GM21390 (cell line): ENCODE measurements around the gene ZNF213.
"Not testable (repeated sequence)": the region's sequence is repeated elsewhere in the genome, so short reads cannot be mapped to it uniquely, and the experiment has no call there.

Experiments used
- ATAC-seq: cut with Tn5 transposase; IDR thresholded peaks from one replicate; pipeline ENCODE4 v1.9.1; 2021; ENCODE audit not compliant: unreplicated experiment

ZNF213 gene

DNA sequence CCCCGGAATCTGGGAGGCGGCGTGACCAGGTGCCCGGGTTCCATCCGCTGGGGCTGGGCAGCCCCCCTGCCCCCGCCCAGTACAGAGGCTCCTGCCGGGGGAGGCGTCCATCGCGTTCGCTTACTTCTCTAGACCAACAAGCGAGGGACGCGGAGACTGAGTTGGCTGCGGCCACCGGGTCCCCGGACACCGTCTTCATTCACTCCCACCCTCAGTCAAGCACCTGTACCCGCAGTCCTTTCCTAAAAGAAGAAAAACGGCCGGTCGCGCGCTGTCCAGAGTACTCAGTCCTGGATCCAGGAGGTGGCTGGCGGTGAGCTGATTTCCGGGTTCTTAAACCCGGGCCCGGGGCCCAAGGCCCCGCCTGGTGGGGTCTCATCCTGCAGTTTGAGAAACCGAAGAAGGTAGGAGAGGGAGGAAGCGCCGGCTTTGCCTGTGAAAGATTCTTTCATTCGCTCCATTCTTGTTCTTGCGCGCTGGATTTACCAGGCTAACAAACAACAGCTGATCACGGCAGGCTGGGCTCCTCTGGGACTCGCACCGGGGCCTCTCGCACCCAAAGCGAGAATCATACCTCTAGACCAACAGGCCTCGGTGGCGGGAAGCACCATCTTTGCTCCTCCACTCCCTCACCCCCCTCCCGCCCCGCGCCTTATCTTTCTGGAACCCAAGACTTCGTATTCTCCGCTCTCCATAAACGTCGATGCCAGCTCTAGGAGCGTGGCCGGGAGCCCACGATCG, 35.8 kb downstream of the ZNF213 start:
- no peak for ATAC-seq

DNA sequence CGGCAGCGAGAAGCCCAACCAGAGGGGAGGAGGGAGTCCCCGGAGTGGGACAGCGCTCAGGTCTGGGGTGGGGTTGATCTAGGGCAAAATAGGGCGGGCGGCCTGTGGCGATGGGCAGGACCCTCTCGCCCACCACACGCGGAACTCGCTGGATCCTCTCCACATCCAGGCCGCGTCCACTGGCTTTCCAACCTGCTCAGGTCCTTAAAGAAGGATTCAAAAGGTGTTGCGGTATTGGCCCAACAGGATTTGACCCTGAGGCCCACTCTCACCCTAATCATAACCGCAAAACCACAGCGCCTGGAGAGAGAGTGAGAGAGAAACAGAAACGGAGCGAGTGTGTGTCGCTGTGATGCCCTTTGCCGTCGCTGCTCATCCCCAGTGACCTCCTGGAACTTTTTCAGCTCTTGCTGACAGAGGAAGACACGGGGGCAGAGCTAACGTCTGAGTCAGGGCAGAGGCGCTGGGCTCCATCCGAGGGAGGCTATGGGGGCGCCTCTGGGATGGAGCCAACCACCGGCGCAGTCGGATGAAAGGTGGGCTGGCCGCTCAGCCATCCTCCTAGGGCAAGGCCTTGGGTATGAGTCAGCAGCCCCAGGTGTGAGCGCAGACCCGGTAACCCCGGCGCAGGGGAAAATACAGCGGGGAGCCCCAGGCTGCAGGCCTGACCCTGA, 36.5 kb downstream of the ZNF213 start:
- ATAC-seq, result no peak

GRCh38 chr16:3171855-3172593, 37.2 kb downstream of the ZNF213 start:
- no peak for ATAC-seq

DNA sequence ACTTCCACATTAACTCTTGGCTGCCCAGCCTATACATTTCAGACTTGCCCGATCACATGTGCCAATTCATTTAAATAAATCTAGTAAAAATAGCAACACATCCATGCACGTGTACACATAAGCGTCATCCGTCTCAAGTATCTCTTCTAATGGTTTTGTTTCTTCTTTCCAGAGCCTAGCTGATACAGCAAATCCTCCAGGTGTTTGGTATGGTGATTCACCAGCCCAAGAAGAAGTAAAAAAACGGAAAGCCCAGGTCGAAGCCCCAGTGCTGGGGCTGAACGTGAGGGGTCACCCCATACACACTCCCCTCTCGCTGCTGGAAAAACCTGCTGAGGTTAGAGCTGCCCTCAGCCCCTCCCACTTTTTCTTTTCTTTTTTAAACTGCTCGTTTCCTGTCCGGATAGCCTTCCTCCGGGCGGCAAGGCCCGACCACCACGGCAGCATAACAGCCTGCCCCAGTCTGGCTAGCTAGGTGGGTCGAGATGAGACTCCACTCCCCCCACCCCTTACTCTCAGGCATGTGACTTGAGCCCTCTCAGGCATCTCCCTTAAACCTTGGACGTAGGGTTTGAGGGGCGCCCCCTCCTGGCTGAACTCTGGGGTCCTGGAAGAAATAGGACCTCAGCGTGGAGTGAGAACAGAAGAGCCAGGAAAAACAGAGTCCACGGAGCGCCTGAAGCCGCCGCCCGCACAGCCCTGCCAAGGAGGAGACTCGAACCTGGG, 39.2 kb downstream of the ZNF213 start:
- no peak for ATAC-seq

DNA sequence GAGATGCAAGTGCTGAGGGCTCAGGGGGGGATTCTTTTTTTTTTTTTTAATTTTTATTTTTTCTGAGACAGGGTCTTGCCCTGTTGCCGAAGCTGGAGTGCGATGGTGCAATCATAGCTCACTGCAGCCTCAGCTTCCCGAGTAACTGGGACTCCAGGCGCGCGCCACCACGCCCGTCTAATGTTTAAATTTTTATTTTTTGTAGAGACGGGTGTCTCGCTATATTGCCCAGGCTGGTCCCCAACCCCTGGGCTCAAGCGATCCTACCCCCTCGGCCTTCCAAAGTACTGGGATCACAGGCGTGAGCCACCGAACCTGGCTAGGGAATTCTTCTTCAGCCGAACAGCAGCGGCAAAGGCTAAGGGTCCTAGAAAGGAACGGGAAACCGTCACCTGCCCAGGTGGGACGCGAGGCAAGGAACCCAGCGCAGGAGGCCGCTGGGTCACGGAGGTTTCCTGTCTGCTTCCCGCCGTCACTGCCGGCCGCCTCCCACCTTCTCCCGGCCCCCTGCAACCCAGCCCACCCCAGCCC, 39.9 kb downstream of the ZNF213 start:
- ATAC-seq, result no peak

DNA sequence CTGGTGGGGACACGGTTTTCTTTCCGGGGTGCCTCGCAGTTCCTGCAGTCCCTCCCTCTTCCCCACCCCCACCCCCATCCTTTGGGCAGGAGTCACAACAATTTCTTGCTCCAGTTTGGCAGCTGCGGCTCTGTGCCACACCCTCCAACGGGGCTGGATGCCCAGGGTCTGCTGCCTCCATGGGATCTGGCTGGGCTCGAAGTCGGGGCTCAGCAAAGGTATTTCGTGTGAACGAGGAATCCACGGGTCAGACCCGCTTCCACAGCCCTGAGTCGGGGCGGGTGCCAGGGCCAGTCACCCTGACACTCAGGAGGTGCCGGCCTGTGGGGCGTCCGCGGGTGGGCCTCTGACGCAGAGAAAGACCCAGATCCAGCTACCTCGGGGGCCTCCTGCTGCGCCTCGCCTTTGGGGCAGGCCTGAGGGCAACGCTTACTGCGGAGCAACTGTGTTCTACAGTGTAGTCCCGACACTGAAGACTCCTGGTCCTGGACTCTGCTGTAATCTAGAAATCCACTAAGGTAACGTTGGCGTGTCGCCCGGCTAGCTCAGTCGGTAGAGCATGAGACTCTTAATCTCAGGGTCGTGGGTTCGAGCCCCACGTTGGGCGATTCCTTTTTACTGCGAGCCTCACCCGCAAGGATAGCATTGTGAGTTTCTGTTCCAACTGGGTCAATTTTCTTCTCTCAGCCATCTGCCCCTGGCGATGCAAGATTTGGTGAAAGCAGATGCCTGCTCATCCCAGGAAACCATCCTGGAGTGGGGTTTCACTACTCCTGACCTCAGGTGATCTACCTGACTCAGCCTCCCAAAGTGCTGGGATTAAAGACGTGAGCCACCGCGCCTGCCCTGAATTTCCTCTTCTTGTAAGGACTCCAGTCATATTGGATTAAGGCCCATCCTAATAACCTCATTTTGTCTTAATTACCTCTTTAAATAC, 40.6 kb downstream of the ZNF213 start:
- ATAC-seq, result no peak

- no peak for ATAC-seq
These were observed 44.8 kb downstream of the ZNF213 start for GRCh38 chr16:3179651-3180050.

DNA sequence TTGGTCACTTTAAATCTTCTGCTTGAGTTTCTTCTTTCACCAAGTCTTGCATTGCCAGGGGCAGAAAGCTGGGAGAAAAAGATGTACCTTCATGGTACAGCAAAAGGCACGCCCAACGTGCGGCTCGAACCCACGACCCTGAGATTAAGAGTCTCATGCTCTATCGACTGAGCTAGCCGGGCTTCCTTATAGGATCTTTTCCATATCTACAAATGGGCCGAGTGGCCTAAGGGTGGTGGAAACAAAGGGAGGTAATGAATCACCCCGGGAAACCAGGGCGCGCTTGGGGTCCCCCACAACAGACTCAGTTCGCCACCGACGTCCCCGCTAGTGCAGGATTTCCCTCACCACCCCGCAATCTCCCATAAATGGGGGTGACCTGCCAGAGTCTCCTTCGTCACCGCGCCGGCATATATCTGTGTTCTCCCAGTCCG, 45.6 kb downstream of the ZNF213 start:
- ATAC-seq, result no peak

DNA sequence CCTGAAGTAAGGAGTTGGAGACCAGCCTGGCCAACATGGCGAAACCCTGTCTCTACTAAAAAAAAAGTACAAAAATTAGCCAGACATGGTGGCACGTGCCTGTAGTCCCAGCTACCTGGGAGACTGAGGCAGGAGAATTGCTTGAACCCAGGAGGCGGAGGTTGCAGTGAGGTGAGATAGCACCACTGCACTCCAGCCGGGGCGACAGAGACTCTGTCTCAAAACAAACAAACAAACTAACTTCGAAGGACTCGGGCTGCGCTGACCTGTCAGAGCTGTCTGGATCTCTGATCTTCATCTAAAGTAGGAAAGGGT, 47.4 kb downstream of the ZNF213 start:
- ATAC-seq, result not testable (repeated sequence)

- no peak for ATAC-seq
These were observed 48.0 kb downstream of the ZNF213 start for GRCh38 chr16:3182608-3183444.

DNA sequence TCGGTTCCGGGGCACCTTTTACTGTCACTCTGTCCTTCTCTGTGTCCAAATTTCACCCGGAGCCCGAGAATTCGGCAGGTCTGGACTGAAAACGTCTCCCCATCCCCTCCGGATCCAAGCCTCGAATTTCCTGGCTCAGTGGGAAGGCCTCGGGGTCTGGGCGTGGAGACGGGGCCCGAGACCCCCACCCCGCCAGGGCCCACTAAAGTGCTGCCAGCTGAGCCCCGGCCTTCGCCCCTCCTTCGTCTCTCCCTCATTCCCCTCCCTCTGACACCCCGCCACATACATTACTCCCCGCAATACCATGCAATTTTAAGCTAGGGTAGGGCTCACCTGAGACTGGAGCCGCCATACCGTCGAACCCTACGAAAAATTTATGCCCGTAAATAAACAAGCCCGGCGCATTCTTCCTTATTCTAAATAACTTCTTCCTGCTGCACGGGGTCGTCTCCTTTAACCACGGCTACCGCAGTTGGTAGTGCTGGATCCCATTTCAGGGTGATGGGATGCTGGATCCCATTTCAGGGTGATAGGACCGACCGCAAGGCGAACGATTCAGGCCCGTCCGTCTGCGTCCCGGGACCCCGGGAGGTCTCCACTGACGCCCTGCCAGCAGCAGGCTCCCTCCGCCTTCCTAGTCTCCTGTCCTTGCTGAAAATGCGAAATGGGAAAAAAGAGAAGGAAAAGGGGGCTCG, 48.8 kb downstream of the ZNF213 start:
- no peak for ATAC-seq

DNA sequence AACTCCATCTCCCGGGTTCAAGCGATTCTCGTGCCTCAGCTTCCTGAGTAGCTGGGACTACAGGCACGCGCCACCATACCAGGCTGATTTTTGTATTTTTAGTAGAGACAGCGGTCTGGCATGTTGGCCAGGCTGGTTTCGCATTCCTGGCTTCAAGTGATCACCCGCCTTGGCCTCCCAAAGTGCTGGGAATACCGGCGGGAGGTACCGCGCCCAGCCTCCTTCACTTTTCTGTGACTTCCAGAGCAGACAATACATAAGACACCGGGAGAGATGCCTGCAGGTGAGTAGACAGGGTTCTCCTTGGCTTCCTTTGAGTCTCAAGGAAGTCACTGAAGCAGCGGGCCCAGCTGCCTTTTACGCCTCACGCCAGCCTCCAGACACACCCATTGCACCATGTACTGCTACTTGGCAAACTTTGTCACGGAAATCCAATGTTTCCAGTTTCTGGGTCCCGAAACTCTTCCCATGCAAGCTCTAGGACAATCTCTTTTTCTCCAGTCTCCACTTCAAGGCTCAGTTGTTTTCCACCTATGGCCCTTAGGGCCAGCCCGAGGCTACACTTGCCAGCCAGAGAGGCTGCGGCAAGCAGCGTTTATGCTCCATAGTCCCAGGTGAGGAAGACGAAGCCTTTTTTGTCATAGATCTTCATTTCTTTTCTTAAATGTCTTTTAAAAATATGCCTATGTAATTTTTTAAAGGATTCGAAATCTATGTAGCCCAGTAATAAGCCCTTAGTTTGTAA, 52.3 kb downstream of the ZNF213 start:
- ATAC-seq, result no peak

GRCh38 chr16:3187798-3188674, 53.2 kb downstream of the ZNF213 start, which contains the start of gene OR1F1:
Gene OR1F1, plus strand, starts transcription at chr16:3188204.
- no peak for ATAC-seq

- ATAC-seq, result no peak
These were observed 53.8 kb downstream of the ZNF213 start for GRCh38 chr16:3188675-3188924.

GRCh38 chr16:3188925-3189825, 54.3 kb downstream of the ZNF213 start:
- ATAC-seq, result no peak

DNA sequence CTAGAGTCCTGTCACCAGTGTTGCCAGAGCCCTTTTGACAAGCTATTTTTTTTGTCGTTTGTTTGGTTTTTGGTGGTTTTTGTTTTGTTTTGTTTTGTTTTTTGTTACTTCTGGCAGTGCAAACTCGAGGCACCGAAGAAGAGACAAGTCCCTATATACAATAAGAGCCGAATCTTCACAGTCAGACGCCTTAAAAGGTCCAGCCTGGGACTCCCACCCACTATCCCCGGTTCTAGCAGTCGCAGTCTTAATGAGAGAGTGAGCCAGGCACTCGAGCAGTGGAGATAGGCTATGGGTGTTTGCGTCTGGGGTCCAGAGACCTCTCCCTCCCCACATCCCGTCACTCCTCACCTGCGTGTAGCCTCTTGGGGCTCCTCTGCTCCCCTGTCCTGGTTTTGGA, 55.0 kb downstream of the ZNF213 start:
- ATAC-seq, result no peak
